Measurements from ENCODE around the gene ACOX1.

Gene ACOX1

DNA sequence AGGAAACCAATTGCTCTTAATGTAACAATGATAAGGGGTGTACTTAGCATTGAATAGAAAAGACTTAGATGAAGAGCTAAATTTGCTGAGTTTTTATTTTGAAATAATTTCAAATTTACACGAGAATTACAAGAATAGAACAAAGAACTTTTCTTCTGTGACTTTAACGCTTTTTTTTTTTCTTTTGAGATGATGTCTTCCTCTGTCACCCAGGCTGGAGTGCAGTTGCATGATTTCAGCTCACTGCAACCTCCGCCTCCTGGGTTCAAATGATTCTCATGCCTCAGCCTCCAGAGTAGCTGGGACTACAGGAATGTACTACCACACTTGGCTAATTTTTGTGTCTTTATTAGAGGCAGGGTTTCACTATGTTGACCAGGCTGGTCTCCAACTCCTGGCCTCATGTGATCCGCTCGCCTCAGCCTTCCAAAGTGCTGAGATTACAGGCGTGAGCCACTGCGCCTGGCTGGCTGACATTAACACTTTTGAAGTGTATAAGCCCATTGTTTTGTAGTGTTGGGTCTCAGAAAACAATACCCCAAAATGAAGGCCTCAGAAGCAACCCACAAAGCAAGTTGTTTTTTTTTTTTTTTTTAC, 2.2 kb upstream of the ACOX1 start:
- Histone ChIP-seq H3K36me3 (ENCODE audit: control insufficient read depth in 2 of 2, insufficient read depth in 1 of 2, low read length in 2 of 2) (peaks cover 0 to 8% of the 10 kb centered on the region in 2 experiments; a peak in 1 of 3 replicates), H3K4me3 (ENCODE audit: low read depth, low read length) (no peak overlapping the region), H3K9me3 (ENCODE audit: control insufficient read depth, insufficient read depth, low read depth, low read length) (no peaks in the 10 kb centered on the region), H3K4me1 (ENCODE audit: control insufficient read depth, insufficient read depth, low read length) (peaks cover 20% of the 10 kb centered on the region), H3K27ac (ENCODE audit: extremely low read depth, low read depth, low read length) (no peak overlapping the region)
- TF ChIP-seq ZIC2 (tag by site-specific recombination; IDR thresholded peaks at IDR 0.05) (no peak), ZNF175 (tag by site-specific recombination; IDR thresholded peaks at IDR 0.05) (no peak), KLF1 (tag by site-specific recombination; IDR thresholded peaks at IDR 0.05) (no peak), ZNF658 (tag by site-specific recombination; IDR thresholded peaks at IDR 0.05) (no peak), ZNF530 (tag by site-specific recombination; IDR thresholded peaks at IDR 0.05; ENCODE audit: low read depth) (no peak), ZNF596 (tag by site-specific recombination; IDR thresholded peaks at IDR 0.05) (no peak), GLIS2 (tag by site-specific recombination; IDR thresholded peaks at IDR 0.05) (no peak), ZNF324 (tag by site-specific recombination; IDR thresholded peaks at IDR 0.05) (no peak), ZSCAN16 (tag by site-specific recombination; IDR thresholded peaks at IDR 0.05) (no peak)
- TF ChIP-seq, protein P1, sequence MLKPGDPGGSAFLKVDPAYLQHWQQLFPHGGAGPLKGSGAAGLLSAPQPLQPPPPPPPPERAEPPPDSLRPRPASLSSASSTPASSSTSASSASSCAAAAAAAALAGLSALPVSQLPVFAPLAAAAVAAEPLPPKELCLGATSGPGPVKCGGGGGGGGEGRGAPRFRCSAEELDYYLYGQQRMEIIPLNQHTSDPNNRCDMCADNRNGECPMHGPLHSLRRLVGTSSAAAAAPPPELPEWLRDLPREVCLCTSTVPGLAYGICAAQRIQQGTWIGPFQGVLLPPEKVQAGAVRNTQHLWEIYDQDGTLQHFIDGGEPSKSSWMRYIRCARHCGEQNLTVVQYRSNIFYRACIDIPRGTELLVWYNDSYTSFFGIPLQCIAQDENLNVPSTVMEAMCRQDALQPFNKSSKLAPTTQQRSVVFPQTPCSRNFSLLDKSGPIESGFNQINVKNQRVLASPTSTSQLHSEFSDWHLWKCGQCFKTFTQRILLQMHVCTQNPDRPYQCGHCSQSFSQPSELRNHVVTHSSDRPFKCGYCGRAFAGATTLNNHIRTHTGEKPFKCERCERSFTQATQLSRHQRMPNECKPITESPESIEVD (tag by site-specific recombination; IDR thresholded peaks at IDR 0.05) = no peak
- ChIA-PET POLR2A (interaction anchor here (0.5 to 1.4 kb wide), 6 partner anchors 10 to 377 kb away, joined by 3 to 6 read pairs (median 4); partner anchors contain the start of gene CDK3), CTCF (interaction anchor here (0.6 to 2.5 kb wide), 4 partner anchors 17 to 24 kb away, joined by 3 to 15 read pairs (median 9); partner anchors contain the start of gene CDK3)

DNA sequence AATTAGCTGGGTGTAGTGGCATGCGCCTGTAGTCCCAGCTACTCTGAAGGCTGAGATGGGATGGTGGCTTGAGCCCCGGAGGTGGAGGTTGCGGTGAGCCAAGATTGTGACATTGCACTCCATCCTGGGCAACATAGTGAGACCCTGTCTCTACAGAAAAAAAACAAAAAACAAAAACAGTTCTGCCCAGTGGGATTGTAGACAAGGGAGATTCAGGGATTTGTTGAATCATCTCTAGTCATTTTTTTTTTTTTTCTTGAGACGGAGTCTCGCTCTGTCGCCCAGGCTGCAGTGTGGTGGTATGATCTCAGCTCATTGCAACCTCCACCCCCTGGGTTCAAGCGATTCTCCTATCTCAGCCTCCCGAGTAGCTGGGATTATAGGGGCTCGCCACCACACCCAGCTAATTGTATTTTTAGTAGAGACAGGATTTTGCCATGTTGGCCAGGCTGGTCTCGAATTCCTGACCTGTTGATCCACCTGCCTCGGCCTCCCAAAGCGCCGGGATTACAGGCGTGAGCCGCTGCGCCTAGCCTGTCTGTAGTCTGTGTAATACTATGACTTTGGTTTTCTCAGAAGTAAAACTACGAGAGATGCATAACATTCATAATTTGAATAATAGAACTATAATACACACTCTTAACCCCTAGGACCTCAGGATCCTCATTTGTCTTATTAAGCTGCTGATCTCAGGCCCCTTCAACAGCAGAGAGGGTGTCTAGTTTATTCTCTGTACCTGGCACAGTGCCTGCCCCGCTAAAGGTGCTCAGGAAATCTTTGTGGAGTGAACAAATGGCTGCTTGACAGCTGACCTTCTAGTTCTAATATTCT, 1.4 kb upstream of the ACOX1 start:
- peak overlapping the region; percentile 96 for H3K27ac ChIP-seq (ENCODE audit: extremely low read depth, low read depth, low read length)
- peaks cover 2 to 13% of the 10 kb centered on the region in 2 experiments; a peak in 2 of 3 replicates for H3K36me3 ChIP-seq (ENCODE audit: control insufficient read depth in 2 of 2, insufficient read depth in 1 of 2, low read length in 2 of 2)
- peak overlapping the region; percentile 77 for H3K4me3 ChIP-seq (ENCODE audit: low read depth, low read length)
- peaks cover 25% of the 10 kb centered on the region for H3K4me1 ChIP-seq (ENCODE audit: control insufficient read depth, insufficient read depth, low read length)
- H3K9me3 ChIP-seq (ENCODE audit: control insufficient read depth, insufficient read depth, low read depth, low read length) = no peaks in the 10 kb centered on the region
- ChIA-PET POLR2A (interaction anchor here (0.6 to 1.4 kb wide), 6 partner anchors 20 to 583 kb away, joined by 3 to 5 read pairs (median 4); partner anchors contain the start of gene CDK3), CTCF (interaction anchor here (0.6 to 2.5 kb wide), 7 partner anchors 16 to 202 kb away, joined by 3 to 15 read pairs (median 3); partner anchors contain the start of gene CDK3)
- TF ChIP-seq ZBTB21 (tag by site-specific recombination; IDR thresholded peaks at IDR 0.05) (no peak), ZNF121 (tag by site-specific recombination; IDR thresholded peaks at IDR 0.05) (peak; percentile 99), SCRT2 (tag by site-specific recombination; IDR thresholded peaks at IDR 0.05) (peak; percentile 80), SCRT1 (tag by site-specific recombination; IDR thresholded peaks at IDR 0.05; ENCODE audit: borderline replicate concordance) (peak; percentile 76), GLIS1 (tag by site-specific recombination; IDR thresholded peaks at IDR 0.05) (0 out of 2 replicates have a peak, but pooled peaks have one; percentile 12)

DNA sequence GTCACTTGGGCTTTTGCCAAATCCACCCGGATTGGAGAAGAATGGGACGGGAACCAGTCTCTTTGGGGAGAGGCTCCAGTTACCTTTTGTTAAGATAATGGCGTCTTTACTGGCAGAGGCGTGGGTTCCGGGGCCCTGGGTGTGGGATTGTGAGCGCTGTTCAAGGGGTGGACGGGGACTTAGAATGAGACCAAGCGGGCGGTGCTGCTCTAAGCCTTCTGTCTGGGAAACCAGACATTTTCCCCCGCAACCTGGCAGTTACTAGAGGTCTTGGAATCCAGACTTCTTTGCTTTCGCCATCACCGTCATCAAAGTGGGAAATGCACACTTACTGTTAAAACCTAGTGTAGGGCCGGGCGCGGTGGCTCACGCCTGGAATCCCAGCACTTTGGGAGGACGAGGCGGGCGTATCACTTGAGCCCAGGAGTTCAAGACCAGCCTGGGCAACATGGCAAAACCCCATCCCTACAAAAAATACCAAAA, 780 bp upstream of the ACOX1 start:
- Histone ChIP-seq H3K27ac (ENCODE audit: extremely low read depth, low read depth, low read length) (peak overlapping the region; percentile 96), H3K4me3 (ENCODE audit: low read depth, low read length) (peak overlapping the region; percentile 77), H3K9me3 (ENCODE audit: control insufficient read depth, insufficient read depth, low read depth, low read length) (no peaks in the 10 kb centered on the region), H3K4me1 (ENCODE audit: control insufficient read depth, insufficient read depth, low read length) (peaks cover 25% of the 10 kb centered on the region), H3K36me3 (ENCODE audit: control insufficient read depth in 2 of 2, insufficient read depth in 1 of 2, low read length in 2 of 2) (peaks cover 3 to 18% of the 10 kb centered on the region in 2 experiments; a peak in 2 of 3 replicates)
- ChIA-PET POLR2A (interaction anchor here (1.4 kb wide), 1 partner anchor 21 kb away, joined by 4 read pairs; the partner anchor contains the start of gene CDK3), CTCF (interaction anchor here (0.6 to 2.5 kb wide), 6 partner anchors 19 to 202 kb away, joined by 3 to 15 read pairs (median 6); partner anchors contain the start of gene CDK3)
- TF ChIP-seq ZNF335 (tag by site-specific recombination; conservative IDR thresholded peaks at IDR 0.05) (peak; percentile 70), ZSCAN23 (tag by site-specific recombination; IDR thresholded peaks at IDR 0.05) (0 out of 2 replicates have a peak, but pooled peaks have one; percentile 14), ZBTB8A (tag by site-specific recombination; IDR thresholded peaks at IDR 0.05) (peak; percentile 62; the same call in 1 of the 2 replicates), ZSCAN30 (tag by site-specific recombination; IDR thresholded peaks at IDR 0.05) (no peak; the same call in 1 of the 2 replicates), ZBTB17 (tag by site-specific recombination; IDR thresholded peaks at IDR 0.05) (peak; percentile 0)
- TF ChIP-seq, protein P2, sequence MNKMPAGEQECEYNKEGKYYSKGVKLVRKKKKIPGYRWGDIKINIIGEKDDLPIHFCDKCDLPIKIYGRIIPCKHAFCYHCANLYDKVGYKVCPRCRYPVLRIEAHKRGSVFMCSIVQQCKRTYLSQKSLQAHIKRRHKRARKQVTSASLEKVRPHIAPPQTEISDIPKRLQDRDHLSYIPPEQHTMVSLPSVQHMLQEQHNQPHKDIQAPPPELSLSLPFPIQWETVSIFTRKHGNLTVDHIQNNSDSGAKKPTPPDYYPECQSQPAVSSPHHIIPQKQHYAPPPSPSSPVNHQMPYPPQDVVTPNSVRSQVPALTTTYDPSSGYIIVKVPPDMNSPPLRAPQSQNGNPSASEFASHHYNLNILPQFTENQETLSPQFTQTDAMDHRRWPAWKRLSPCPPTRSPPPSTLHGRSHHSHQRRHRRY (tag by site-specific recombination; IDR thresholded peaks at IDR 0.05) = no peak
- TF ChIP-seq, protein P3, sequence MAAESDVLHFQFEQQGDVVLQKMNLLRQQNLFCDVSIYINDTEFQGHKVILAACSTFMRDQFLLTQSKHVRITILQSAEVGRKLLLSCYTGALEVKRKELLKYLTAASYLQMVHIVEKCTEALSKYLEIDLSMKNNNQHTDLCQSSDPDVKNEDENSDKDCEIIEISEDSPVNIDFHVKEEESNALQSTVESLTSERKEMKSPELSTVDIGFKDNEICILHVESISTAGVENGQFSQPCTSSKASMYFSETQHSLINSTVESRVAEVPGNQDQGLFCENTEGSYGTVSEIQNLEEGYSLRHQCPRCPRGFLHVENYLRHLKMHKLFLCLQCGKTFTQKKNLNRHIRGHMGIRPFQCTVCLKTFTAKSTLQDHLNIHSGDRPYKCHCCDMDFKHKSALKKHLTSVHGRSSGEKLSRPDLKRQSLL (tag by site-specific recombination; IDR thresholded peaks at IDR 0.05) = 0 out of 2 replicates have a peak, but pooled peaks have one; percentile 50

Measured in HEK293 (cell line).